Left lung (tissue), 10 donors: ENCODE data around the gene GADL1. TPM values are rescaled to one million over a fixed set of nuclear protein-coding genes. Genes with fewer than 3 reads are reported as not detected.

Source experiments
- ATAC-seq: fragments of 200-7000 bp; cut with Tn5 transposase; one replicate; pipeline ENCODE4 v1.9.1; 2020; ENCODE audit warnings: moderate library complexity
- DNase-seq, 4 donors: peaks; one replicate each; pipeline ENCODE4 v3.0.0-alpha.2; 2013 to 2020
- H3K27ac ChIP-seq, 2 donors: fragments of 200-600 bp; sonication (generic) in 1 of 2; one replicate each; pipeline versions ENCODE4 v1.5.0 to v1.8.0; 2020 to 2021
- H3K27me3 ChIP-seq, 2 donors: fragments of 200-600 bp; sonication (generic) in 1 of 2; one replicate each; pipeline versions ENCODE4 v1.5.0 to v1.8.0; 2020 to 2021
- H3K36me3 ChIP-seq, 2 donors: fragments of 200-600 bp; sonication (generic) in 1 of 2; one replicate each; pipeline versions ENCODE4 v1.5.0 to v1.8.0; 2020 to 2021
- H3K4me1 ChIP-seq, 2 donors: fragments of 200-600 bp; one replicate each; pipeline ENCODE4 v1.8.0; 2021
- H3K4me3 ChIP-seq, 2 donors: fragments of 200-600 bp; sonication (generic) in 1 of 2; one replicate each; pipeline versions ENCODE4 v1.5.0 to v1.8.0; 2020 to 2021; ENCODE audit warnings: mild to moderate bottlenecking in 1 of 2
- H3K9me3 ChIP-seq, 2 donors: fragments of 200-600 bp; sonication (generic) in 1 of 2; one replicate each; pipeline versions ENCODE4 v1.5.0 to v1.8.0; 2020 to 2021
- CTCF ChIP-seq, 2 donors: fragments of 200-600 bp; sonication (generic) in 1 of 2; IDR thresholded peaks; one replicate each; pipeline versions ENCODE4 v1.5.0 to v1.8.0; 2021; ENCODE audit warnings: antibody characterized with exemption in 2 of 2
- intact Hi-C, 2 donors: fragments of 100-400 bp; cut with DNase I; formaldehyde crosslinking; loops; one replicate each; pipeline versions ENCODE4 v1.11.2 to v1.14.2; 2022
- polyA plus RNA-seq, 6 donors: library from polyadenylated mRNA; unstranded; fragments of 120-200 nt; gene quantifications; one replicate each; pipeline ENCODE4 v1.2.1, GENCODE V29; 2013; ENCODE audit not compliant: insufficient read length in 6 of 6
- total RNA-seq, 2 donors: library from RNA; stranded (reverse); fragmentation: NEBNext Ultra II Directional; extraction: Animal tissue kit (Norgen Biotek cat#: 25700); gene quantifications; one replicate each; pipeline ENCODE4 v1.2.1, GENCODE V29; 2021
- donor health status: DM: no; HTN: yes; CAD: no.
- donor health status: DM: no; HTN: no; CAD: no.

GADL1 gene
- total and polyA plus RNA-seq, 8 donors, result 0.10 to 2.5 (median 0.79) TPM; not detected in 1

- H3K36me3 ChIP-seq, result no peaks in the 10 kb centered on the region
- no peak for TF ChIP-seq CTCF (IDR thresholded peaks at IDR 0.05)
- intact Hi-C loops, result no loop called here
- no peaks in the 10 kb centered on the region for H3K27me3 ChIP-seq
- no peaks in the 10 kb centered on the region for H3K9me3 ChIP-seq
- no peak overlapping the region for H3K27ac ChIP-seq
- no peak for ATAC-seq
- no peak for DNase-seq
- no peak overlapping the region for H3K4me3 ChIP-seq
- H3K4me1 ChIP-seq, result no peaks in the 10 kb centered on the region
These were observed 67.4 kb downstream of the GADL1 start for GRCh38 chr3:30827080-30827479.

- H3K36me3 ChIP-seq, result no peaks in the 10 kb centered on the region
- H3K4me1 ChIP-seq, result no peaks in the 10 kb centered on the region
- intact Hi-C loops, result no loop called here
- no peaks in the 10 kb centered on the region for H3K27me3 ChIP-seq
- no peaks in the 10 kb centered on the region for H3K9me3 ChIP-seq
- ATAC-seq (no peak), DNase-seq (no peak)
- no peak overlapping the region for H3K27ac ChIP-seq
- H3K4me3 ChIP-seq, result no peak overlapping the region
- TF ChIP-seq CTCF (IDR thresholded peaks at IDR 0.05), result no peak
These were observed 67.9 kb downstream of the GADL1 start for GRCh38 chr3:30826531-30826942.

GRCh38 chr3:30819067-30819798, 75.2 kb downstream of the GADL1 start:
- no peaks in the 10 kb centered on the region for H3K4me1 ChIP-seq

GRCh38 chr3:30813734-30814133, 80.7 kb downstream of the GADL1 start:
- H3K27me3 ChIP-seq, result no peaks in the 10 kb centered on the region
- TF ChIP-seq CTCF (IDR thresholded peaks at IDR 0.05), result no peak
- H3K27ac ChIP-seq, result no peak overlapping the region
- no peaks in the 10 kb centered on the region for H3K9me3 ChIP-seq
- no peaks in the 10 kb centered on the region for H3K4me1 ChIP-seq
- ATAC-seq, result no peak
- intact Hi-C loops, result no loop called here
- no peak overlapping the region for H3K4me3 ChIP-seq
- H3K36me3 ChIP-seq, result no peaks in the 10 kb centered on the region
- DNase-seq, result no peak

More at GRCh38 chr3:30819067-30819798, 75.2 kb downstream of the GADL1 start:
- Histone ChIP-seq H3K27me3 (no peaks in the 10 kb centered on the region), H3K4me3 (no peak overlapping the region), H3K27ac (no peak overlapping the region), H3K9me3 (no peaks in the 10 kb centered on the region), H3K36me3 (no peaks in the 10 kb centered on the region)
- intact Hi-C loops, result no loop called here
- no peak for ATAC-seq
- DNase-seq, result no peak
- no peak for TF ChIP-seq CTCF (IDR thresholded peaks at IDR 0.05)

- no peak for TF ChIP-seq CTCF (IDR thresholded peaks at IDR 0.05)
- peak; percentile 66 for ATAC-seq
- DNase-seq, result peak in 2 of 4 donors; percentile 33 to 42
- Histone ChIP-seq H3K27ac (no peak overlapping the region), H3K36me3 (no peaks in the 10 kb centered on the region), H3K9me3 (no peaks in the 10 kb centered on the region), H3K27me3 (no peaks in the 10 kb centered on the region), H3K4me3 (no peak overlapping the region), H3K4me1 (no peaks in the 10 kb centered on the region)
- intact Hi-C loops, result no loop called here
These were observed 83.2 kb downstream of the GADL1 start for GRCh38 chr3:30811151-30811795.
